Activated CD4-positive, alpha-beta T cell treated with anti-CD3 and anti-CD28 coated beads, Interleukin-2, amount 10 ng/mL, durations not matched to agents 7 days and 5 days (primary cell): ENCODE data around the gene TSBP1. TPM values are rescaled to one million over a fixed set of nuclear protein-coding genes. Genes with fewer than 3 reads are reported as not detected.

ENCODE experiments used
- CTCF ChIA-PET: fragments of 350-600 bp; sonication (Branson Sonifier 250); formaldehyde crosslinking; loops from one replicate; lab custom pipeline; 2021; ENCODE audit warnings: antibody characterized with exemption; lab: Charles Lee
- POLR2A ChIA-PET: fragments of 350-600 bp; sonication (Branson Sonifier 250); formaldehyde crosslinking; loops from one replicate; lab custom pipeline; 2021; ENCODE audit warnings: antibody characterized with exemption; lab: Charles Lee
- DNase-seq: peaks from one replicate; pipeline ENCODE4 v3.0.0-alpha.2; 2020
- H3K27ac Mint-ChIP-seq: one replicate; pipeline ENCODE4 v1.8.0; 2021; ENCODE audit warnings: mild to moderate bottlenecking, moderate library complexity, mixed read lengths
- H3K27me3 Mint-ChIP-seq: one replicate; pipeline ENCODE4 v1.8.0; 2021; ENCODE audit warnings: mixed read lengths
- H3K36me3 Mint-ChIP-seq: one replicate; pipeline ENCODE4 v1.8.0; 2021; ENCODE audit warnings: low read depth, mixed read lengths
- H3K4me1 Mint-ChIP-seq: one replicate; pipeline ENCODE4 v1.8.0; 2021; ENCODE audit warnings: mixed read lengths
- H3K4me3 Mint-ChIP-seq: one replicate; pipeline ENCODE4 v1.8.0; 2021; ENCODE audit warnings: mild to moderate bottlenecking, moderate library complexity, mixed read lengths
- H3K9me3 Mint-ChIP-seq: one replicate; pipeline ENCODE4 v1.8.0; 2021; ENCODE audit warnings: mixed read lengths
- total RNA-seq, 2 experiments: library from RNA; stranded (reverse); gene quantifications; one replicate each; pipeline ENCODE4 v1.2.3, GENCODE V29; 2021

The TSBP1 gene
- total RNA-seq, 2 experiments from 2014 or later = not detected

DNA sequence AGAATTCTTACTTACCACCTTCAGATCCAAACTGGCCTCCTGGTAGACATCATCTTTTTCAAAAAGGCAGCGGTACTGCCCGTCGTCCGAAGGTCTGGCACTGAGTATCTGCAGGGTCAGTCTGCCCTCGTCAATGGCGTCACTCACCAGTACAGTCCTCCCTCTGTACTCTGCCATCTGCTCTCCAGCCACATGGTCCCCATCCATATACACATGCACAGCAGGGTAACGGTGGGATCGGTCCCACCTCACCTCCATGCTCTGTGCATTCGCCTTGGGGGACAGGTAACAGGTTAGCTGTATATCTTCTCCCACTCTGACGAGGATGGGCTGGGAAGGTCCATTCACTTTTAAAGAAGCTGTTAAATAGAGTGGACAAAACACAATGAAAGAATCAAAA, 24.3 kb upstream of the TSBP1 start:
- H3K4me3 Mint-ChIP-seq = no peak overlapping the region
- no peaks in the 10 kb centered on the region for H3K9me3 Mint-ChIP-seq
- ChIA-PET POLR2A (no interaction called here), CTCF (interaction anchor here (1.1 kb wide), 1 partner anchor 18 kb away, joined by 3 read pairs; no protein-coding TSS in a partner anchor)
- no peak overlapping the region for H3K27ac Mint-ChIP-seq
- no peaks in the 10 kb centered on the region for H3K36me3 Mint-ChIP-seq
- DNase-seq = no peak
- peaks cover 22% of the 10 kb centered on the region for H3K27me3 Mint-ChIP-seq
- no peaks in the 10 kb centered on the region for H3K4me1 Mint-ChIP-seq

DNA sequence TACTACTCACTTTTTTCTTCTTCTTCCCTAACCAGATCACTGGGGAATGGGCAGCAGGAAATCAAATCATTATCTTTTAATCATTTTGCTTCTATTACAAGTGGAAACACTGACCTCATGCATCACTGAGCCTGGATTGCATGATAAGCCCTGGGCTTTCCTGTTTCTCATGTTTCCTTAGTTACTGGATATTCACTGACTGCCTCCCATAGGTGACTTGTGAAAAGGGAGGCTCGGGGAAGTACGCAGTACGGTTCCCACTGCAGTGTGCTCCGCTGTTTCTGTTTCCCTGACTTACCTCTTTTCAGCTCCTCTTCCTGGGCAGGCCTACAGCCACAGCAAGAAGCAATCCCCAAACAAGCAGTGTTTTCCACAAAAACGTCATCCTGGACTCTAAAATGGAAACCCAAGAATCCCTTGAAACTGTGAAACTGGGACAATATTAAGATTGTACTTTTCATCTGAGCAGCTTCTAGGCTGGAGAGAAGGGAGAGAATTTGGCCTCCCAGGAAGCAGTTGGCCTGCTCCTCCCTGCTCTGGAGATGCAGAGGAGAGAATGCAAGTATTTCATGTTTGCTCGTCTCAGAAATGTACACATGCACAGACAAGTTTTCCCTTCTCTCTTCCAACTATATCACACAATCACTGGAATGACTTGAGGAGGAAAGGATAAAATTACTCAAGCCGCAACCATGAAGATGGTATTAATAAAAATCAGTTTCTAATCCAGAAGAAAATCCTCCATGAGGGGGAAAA, 22.1 kb upstream of the TSBP1 start:
- H3K36me3 Mint-ChIP-seq = no peaks in the 10 kb centered on the region
- no peaks in the 10 kb centered on the region for H3K9me3 Mint-ChIP-seq
- ChIA-PET POLR2A (no interaction called here), CTCF (no interaction called here)
- no peak for DNase-seq
- no peaks in the 10 kb centered on the region for H3K4me1 Mint-ChIP-seq
- H3K27ac Mint-ChIP-seq = no peak overlapping the region
- no peak overlapping the region for H3K4me3 Mint-ChIP-seq
- H3K27me3 Mint-ChIP-seq = peaks cover 19% of the 10 kb centered on the region

DNA sequence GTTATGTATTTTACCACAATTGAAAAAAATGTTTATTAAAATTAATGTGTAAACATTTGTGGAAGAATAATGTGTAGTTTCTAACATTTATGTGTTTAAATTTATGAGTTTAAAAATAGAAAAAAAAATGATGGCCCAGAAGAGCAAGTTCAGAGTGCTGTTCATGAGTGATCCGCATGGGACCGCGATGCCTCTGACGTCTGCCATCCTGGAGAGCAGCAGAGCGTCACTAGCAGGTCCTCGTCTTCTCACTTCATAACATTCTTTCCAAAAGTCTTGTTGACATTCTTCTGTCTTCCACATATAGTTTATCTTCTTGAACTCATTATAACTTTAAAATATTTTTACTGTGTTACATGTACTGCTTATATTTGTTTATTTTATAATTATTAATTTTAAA, 19.8 kb upstream of the TSBP1 start:
- H3K4me1 Mint-ChIP-seq = no peaks in the 10 kb centered on the region
- peaks cover 26% of the 10 kb centered on the region for H3K27me3 Mint-ChIP-seq
- CTCF ChIA-PET = no interaction called here
- DNase-seq = no peak
- H3K4me3 Mint-ChIP-seq = no peak overlapping the region
- H3K36me3 Mint-ChIP-seq = no peaks in the 10 kb centered on the region
- no peaks in the 10 kb centered on the region for H3K9me3 Mint-ChIP-seq
- POLR2A ChIA-PET = no interaction called here
- H3K27ac Mint-ChIP-seq = no peak overlapping the region

DNA sequence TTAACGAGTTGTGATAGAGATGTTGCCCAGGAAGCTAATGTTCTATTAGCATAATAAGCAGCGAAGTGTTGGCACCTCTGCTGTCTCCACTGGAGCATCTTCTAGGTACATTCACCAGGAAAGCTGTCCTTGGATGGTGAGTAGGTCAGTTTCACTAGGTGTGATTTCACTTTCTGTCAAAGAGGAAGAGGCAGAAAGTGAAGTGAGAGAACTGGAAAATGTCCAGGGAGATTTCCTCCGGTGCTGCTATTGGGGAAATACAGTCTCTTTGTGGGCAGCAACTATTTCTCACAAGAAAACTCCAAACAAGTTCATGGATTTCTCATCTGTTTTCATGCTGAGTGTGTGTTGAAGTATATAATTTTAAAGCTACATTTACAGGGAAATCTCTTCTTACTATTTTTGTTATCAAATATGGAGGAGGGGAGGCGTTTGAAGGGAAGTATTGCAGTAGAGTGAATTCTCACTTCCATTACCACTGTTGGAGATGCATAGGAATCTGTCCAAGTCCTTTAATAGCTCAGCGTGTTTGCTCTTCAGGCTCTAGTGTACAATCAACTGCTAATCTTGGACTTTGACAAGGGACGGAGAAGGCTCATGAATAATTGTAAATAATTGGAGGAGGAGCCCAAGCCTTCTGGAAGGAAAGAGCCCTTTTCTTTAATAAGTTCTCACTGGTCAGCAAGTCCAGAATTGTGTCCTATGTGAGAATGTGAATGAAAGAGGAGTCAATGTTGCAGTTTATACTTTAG, 16.1 kb upstream of the TSBP1 start:
- DNase-seq = no peak
- Mint-ChIP-seq H3K27me3 (peaks cover 25% of the 10 kb centered on the region), H3K4me1 (no peaks in the 10 kb centered on the region), H3K4me3 (no peak overlapping the region), H3K27ac (no peak overlapping the region), H3K9me3 (no peaks in the 10 kb centered on the region), H3K36me3 (no peaks in the 10 kb centered on the region)
- POLR2A ChIA-PET = no interaction called here
- CTCF ChIA-PET = interaction anchor here (1.0 kb wide), 1 partner anchor 27 kb away, joined by 3 read pairs; no protein-coding TSS in a partner anchor

DNA sequence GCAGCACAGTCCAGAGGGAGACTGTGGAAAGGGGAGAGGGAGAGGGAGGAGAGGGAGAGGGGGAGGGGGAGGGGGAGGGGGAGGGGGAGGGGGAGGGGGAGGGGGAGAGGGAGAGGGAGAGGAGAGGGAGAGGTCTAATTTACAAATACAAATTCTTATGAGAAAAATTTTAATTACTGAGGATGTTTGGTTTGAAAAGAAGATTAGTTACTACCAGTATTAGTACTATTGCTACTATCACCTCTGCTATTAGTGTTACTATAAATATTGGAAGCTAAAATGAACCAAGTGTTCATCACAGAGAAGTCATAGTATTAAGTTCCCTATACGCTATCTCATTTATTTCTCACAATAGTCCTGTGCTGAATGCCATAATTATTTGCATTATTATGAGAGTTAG, 14.3 kb upstream of the TSBP1 start:
- no peaks in the 10 kb centered on the region for H3K9me3 Mint-ChIP-seq
- H3K36me3 Mint-ChIP-seq = no peaks in the 10 kb centered on the region
- peaks cover 21% of the 10 kb centered on the region for H3K27me3 Mint-ChIP-seq
- POLR2A ChIA-PET = no interaction called here
- H3K4me3 Mint-ChIP-seq = no peak overlapping the region
- CTCF ChIA-PET = interaction anchor here (0.5 kb wide), 1 partner anchor 248 kb away, joined by 3 read pairs; no protein-coding TSS in a partner anchor
- no peak for DNase-seq
- no peak overlapping the region for H3K27ac Mint-ChIP-seq
- H3K4me1 Mint-ChIP-seq = no peaks in the 10 kb centered on the region

DNA sequence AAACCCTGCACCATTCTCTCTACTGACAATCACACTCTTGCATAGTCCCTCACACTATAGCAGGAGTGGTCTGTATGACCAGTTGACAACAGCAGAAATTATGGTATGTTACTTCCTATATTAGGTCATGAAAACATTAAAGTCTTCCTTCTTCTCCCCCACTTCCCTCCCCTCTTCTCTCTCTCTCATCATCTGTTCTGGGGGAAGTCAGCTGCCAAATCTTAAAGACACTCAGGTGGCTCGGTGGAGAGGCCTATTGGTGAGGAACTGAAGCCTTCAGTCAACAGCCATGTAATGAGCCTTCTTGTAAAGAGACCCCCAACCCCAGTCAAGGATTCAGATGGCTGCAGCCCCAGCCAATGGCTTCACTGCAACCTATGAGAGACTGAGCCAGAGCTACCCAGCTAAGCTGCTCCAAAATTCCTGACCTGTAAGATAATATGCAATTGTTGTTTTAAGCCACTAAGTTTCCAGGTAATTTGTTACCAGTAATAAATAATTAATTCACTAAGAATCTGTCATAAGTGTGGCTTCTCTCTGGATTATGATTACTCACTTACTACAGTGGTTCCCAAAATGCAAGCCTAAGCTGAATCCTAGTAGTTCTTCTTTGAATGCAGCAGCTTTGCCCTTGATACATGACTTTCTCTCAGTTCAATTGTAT, 11.2 kb upstream of the TSBP1 start:
- no peak overlapping the region for H3K4me3 Mint-ChIP-seq
- peaks cover 13% of the 10 kb centered on the region for H3K27me3 Mint-ChIP-seq
- H3K4me1 Mint-ChIP-seq = no peaks in the 10 kb centered on the region
- ChIA-PET CTCF (interaction anchor here (0.6 kb wide), 1 partner anchor 66 kb away, joined by 3 read pairs; no protein-coding TSS in a partner anchor), POLR2A (no interaction called here)
- no peak overlapping the region for H3K27ac Mint-ChIP-seq
- no peak for DNase-seq
- H3K36me3 Mint-ChIP-seq = no peaks in the 10 kb centered on the region
- no peaks in the 10 kb centered on the region for H3K9me3 Mint-ChIP-seq

DNA sequence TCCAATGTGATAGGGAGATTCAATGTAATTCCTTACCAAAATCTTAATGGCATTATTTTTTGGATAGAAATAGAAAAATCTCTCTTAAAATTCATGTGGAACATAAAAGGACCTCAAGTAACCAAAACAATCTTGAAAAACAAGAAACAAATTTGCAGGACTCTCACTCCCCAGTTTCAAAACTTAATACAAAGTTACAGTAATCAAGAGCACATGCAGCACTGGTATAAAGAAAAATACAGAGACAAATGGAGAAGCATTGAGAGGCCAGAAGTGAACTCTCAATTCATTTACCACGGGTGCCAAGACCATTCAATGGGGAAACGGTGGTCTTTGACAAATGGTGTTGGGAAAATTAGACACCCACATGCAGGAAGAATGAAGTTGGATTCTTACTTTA, 7.8 kb upstream of the TSBP1 start:
- H3K27ac Mint-ChIP-seq = no peak overlapping the region
- H3K9me3 Mint-ChIP-seq = no peaks in the 10 kb centered on the region
- ChIA-PET POLR2A (no interaction called here), CTCF (no interaction called here)
- no peak for DNase-seq
- H3K4me1 Mint-ChIP-seq = no peaks in the 10 kb centered on the region
- no peaks in the 10 kb centered on the region for H3K36me3 Mint-ChIP-seq
- H3K4me3 Mint-ChIP-seq = no peak overlapping the region
- peaks cover 18% of the 10 kb centered on the region for H3K27me3 Mint-ChIP-seq

DNA sequence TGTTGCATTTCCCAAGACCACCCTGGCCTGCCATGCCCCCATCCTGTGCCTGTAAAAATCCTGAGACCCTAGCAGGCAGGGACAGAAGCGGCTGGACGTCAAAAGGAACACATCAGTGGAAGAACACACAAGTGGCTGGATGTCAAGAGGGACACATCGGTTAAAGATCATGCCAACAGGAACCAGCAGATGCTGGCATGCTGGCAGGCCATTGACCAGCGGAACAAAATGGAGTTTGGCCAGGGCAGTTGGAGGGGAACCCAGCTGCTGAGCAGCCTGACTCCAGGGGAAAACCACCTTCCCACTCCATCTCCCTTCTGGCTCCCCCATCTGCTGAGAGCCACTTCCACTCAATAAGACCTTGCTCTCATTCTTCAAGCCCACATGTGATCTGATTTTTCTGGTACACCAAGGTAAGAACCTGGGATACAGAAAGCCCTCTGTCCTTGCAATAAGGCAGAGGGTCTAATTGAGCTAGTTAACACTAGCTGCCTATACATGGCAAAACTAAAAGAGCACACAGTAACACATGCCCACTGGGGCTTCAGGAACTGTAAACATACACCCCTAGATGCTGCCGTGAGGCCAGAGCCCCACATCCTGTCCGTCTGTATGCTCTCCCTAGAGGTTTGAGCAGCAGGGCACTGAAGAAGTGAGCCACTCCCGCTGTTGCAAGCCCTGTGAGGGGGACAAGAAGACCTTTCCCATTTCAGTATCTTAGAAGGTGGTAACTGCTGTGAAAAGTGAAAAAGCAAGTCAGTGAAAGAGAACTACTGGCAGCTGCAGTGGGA, 4.2 kb upstream of the TSBP1 start:
- POLR2A ChIA-PET = no interaction called here
- no peak for DNase-seq
- Mint-ChIP-seq H3K27ac (no peak overlapping the region), H3K27me3 (peaks cover 21% of the 10 kb centered on the region), H3K9me3 (no peaks in the 10 kb centered on the region), H3K36me3 (no peaks in the 10 kb centered on the region), H3K4me3 (no peak overlapping the region), H3K4me1 (no peaks in the 10 kb centered on the region)
- CTCF ChIA-PET = no interaction called here

DNA sequence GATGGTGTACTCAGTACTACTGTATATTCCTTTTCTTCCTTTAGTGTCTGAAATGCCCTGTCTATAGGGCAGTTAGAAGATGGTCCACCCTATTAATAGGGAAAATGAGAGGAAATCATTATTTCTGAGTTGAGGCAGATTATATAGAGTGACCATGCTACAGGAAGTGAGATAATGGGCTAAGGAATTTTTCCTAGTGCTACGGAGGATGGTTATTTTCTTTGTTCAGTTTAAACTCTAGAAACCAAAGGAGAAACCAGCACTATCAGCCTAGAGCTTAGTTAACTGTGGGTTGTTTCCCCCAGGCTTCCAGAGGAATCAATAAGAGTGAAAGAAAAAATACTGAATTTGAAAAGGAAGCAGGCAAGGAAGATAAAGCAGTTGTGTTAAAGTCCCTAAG, 474 bp downstream of the TSBP1 start:
- no peaks in the 10 kb centered on the region for H3K36me3 Mint-ChIP-seq
- ChIA-PET CTCF (no interaction called here), POLR2A (no interaction called here)

DNA sequence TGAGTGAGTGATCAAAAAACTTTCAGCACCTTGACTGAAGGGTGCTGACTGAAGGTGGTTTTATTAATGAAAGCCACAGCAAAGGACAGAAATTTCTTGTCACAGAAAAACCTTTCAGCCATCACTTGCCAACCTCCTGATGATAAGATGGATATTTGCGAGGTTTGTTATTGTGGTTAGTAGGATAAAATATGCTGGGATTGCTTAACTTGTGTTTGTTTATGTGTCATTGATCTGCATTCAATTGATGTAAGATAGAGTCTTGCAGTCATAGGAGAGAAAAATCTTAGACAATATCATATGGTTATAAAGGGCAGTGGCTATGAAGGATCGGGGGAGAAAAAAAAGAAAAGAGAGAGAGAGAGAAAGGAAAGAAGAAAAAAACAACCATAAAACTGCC, 1.2 kb downstream of the TSBP1 start:
- no peak for DNase-seq
- POLR2A ChIA-PET = no interaction called here
- peaks cover 17% of the 10 kb centered on the region for H3K27me3 Mint-ChIP-seq
- H3K4me1 Mint-ChIP-seq = peaks cover 7% of the 10 kb centered on the region
- H3K36me3 Mint-ChIP-seq = no peaks in the 10 kb centered on the region
- H3K27ac Mint-ChIP-seq = no peak overlapping the region
- H3K9me3 Mint-ChIP-seq = no peaks in the 10 kb centered on the region
- H3K4me3 Mint-ChIP-seq = no peak overlapping the region
- CTCF ChIA-PET = no interaction called here

More for the DNA sequence above, 474 bp downstream of the TSBP1 start:
- Mint-ChIP-seq H3K4me1 (peaks cover 7% of the 10 kb centered on the region), H3K27ac (no peak overlapping the region), H3K9me3 (no peaks in the 10 kb centered on the region), H3K27me3 (peaks cover 14% of the 10 kb centered on the region), H3K4me3 (no peak overlapping the region)
- no peak for DNase-seq

DNA sequence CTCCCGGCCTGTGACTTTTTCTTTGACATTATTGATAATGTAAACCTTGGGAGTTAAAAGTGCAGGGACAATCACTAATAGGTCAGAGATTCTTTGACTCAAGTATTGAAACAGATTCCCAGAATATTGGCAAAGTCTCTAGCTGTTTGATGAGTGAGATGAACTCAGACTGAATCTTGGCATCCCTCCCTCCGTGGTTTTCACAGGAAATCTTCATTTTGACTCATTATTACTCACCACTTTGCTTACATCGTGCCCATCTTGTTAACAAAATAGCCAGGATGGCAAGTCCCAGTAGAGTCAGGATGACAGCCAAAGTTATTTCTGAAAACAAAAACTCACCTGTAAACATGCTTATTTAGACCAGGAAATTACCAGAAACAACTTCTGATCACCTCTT, 2.0 kb downstream of the TSBP1 start:
- H3K4me3 Mint-ChIP-seq = no peak overlapping the region

DNA sequence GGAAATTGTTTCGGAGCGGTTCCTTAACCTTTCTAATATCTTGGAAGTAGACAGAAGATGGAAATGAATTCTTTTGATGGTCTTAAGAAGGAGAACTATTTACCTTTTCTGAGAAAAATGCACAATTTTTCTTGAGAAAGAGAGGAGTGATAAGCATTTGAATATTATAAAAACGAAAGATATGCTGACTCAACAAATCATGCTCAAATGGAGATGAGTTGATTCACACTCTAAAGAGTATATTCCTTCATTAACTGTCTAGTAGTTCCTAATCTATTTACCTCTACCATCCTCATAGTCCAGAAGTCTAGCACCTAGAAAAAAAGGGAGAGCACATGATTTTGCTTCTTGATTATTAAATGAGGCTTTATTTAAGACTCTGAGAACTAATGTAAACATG, 4.1 kb downstream of the TSBP1 start:
- H3K27me3 Mint-ChIP-seq = peaks cover 28% of the 10 kb centered on the region
- no peak overlapping the region for H3K27ac Mint-ChIP-seq
- ChIA-PET POLR2A (no interaction called here), CTCF (interaction anchor here (0.7 kb wide), 1 partner anchor 57 kb away, joined by 4 read pairs; no protein-coding TSS in a partner anchor)
- no peak for DNase-seq
- H3K4me3 Mint-ChIP-seq = no peak overlapping the region
- H3K9me3 Mint-ChIP-seq = no peaks in the 10 kb centered on the region
- no peaks in the 10 kb centered on the region for H3K36me3 Mint-ChIP-seq
- H3K4me1 Mint-ChIP-seq = peaks cover 7% of the 10 kb centered on the region

More for the DNA sequence above, 2.0 kb downstream of the TSBP1 start:
- H3K4me1 Mint-ChIP-seq = peaks cover 7% of the 10 kb centered on the region
- peaks cover 18% of the 10 kb centered on the region for H3K27me3 Mint-ChIP-seq
- no peaks in the 10 kb centered on the region for H3K36me3 Mint-ChIP-seq
- no peak overlapping the region for H3K27ac Mint-ChIP-seq
- H3K9me3 Mint-ChIP-seq = no peaks in the 10 kb centered on the region
- DNase-seq = no peak
- POLR2A ChIA-PET = no interaction called here
- CTCF ChIA-PET = no interaction called here
